IPS-20b (cell line): ENCODE results near the gene IL18BP.

Source experiments
- H3K27ac ChIP-seq: one replicate; pipeline ENCODE4 v1.5.1; 2013; ENCODE audit warnings: low read length
- H3K27me3 ChIP-seq: 2 replicates; pipeline ENCODE4 v1.6.1; 2013; ENCODE audit warnings: mild to moderate bottlenecking, low read length, inconsistent platforms; ENCODE audit not compliant: insufficient read depth
- H3K36me3 ChIP-seq: 2 replicates; pipeline ENCODE4 v1.6.1; 2013; ENCODE audit warnings: low read depth, mild to moderate bottlenecking, inconsistent platforms, low read length, moderate library complexity; ENCODE audit not compliant: insufficient read depth
- H3K4me1 ChIP-seq: 2 replicates; pipeline ENCODE4 v1.6.1; 2013; ENCODE audit warnings: mild to moderate bottlenecking, control low read depth, inconsistent platforms, low read length, moderate library complexity; ENCODE audit not compliant: insufficient read depth
- H3K4me3 ChIP-seq: 2 replicates; pipeline ENCODE4 v1.5.1; 2013; ENCODE audit warnings: mild to moderate bottlenecking, low read length, inconsistent platforms
- H3K9ac ChIP-seq: 2 replicates; pipeline ENCODE4 v1.6.1; 2013; ENCODE audit warnings: low read depth, mild to moderate bottlenecking, inconsistent platforms, low read length, moderate library complexity
- H3K9me3 ChIP-seq: 2 replicates; pipeline ENCODE4 v1.6.1; 2013; ENCODE audit warnings: mild to moderate bottlenecking, low read depth, low read length, inconsistent platforms; ENCODE audit not compliant: insufficient read depth

The IL18BP gene

GRCh38 chr11:71998649-71999310 is at the start of gene IL18BP:
TSS of gene IL18BP (plus strand) at chr11:71998909. CDS start at chr11:71999985, 1,076 bp downstream.
- no peaks in the 10 kb centered on the region for H3K4me1 ChIP-seq

GRCh38 chr11:71949034-71949433 is 49.7 kb upstream of the IL18BP start:
- H3K9ac ChIP-seq, result no peak overlapping the region
- H3K36me3 ChIP-seq, result no peaks in the 10 kb centered on the region; the same call in 1 of the 2 replicates
- H3K4me3 ChIP-seq, result no peak overlapping the region
- H3K27me3 ChIP-seq, result no peaks in the 10 kb centered on the region
- no peaks in the 10 kb centered on the region for H3K9me3 ChIP-seq
- no peak overlapping the region for H3K27ac ChIP-seq
- H3K4me1 ChIP-seq, result no peaks in the 10 kb centered on the region

More at GRCh38 chr11:71998649-71999310, at the start of gene IL18BP:
- no peak within 1 kb of the TSS for H3K27ac ChIP-seq
- H3K36me3 ChIP-seq, result peaks cover 39% of the 10 kb centered on the region
- no peaks in the 10 kb centered on the region for H3K27me3 ChIP-seq
- no peak within 1 kb of the TSS for H3K4me3 ChIP-seq
- no peaks in the 10 kb centered on the region for H3K9me3 ChIP-seq
- no peak within 1 kb of the TSS for H3K9ac ChIP-seq

GRCh38 chr11:71951741-71952310 is 46.9 kb upstream of the IL18BP start:
- Histone ChIP-seq H3K9ac (no peak overlapping the region), H3K9me3 (no peaks in the 10 kb centered on the region), H3K4me3 (no peak overlapping the region), H3K4me1 (no peaks in the 10 kb centered on the region), H3K27me3 (no peaks in the 10 kb centered on the region), H3K27ac (no peak overlapping the region), H3K36me3 (no peaks in the 10 kb centered on the region)

GRCh38 chr11:71955898-71956456 is 42.7 kb upstream of the IL18BP start:
- H3K27ac ChIP-seq, result no peak overlapping the region
- H3K36me3 ChIP-seq, result peaks cover 10% of the 10 kb centered on the region
- no peaks in the 10 kb centered on the region for H3K9me3 ChIP-seq
- H3K4me3 ChIP-seq, result no peak overlapping the region
- no peaks in the 10 kb centered on the region for H3K27me3 ChIP-seq
- no peak overlapping the region for H3K9ac ChIP-seq
- no peaks in the 10 kb centered on the region for H3K4me1 ChIP-seq

GRCh38 chr11:71962428-71963038 is 36.2 kb upstream of the IL18BP start:
- H3K4me1 ChIP-seq, result no peaks in the 10 kb centered on the region
- no peaks in the 10 kb centered on the region for H3K27me3 ChIP-seq
- no peak overlapping the region for H3K27ac ChIP-seq
- H3K36me3 ChIP-seq, result peaks cover 34% of the 10 kb centered on the region
- H3K4me3 ChIP-seq, result no peak overlapping the region
- no peak overlapping the region for H3K9ac ChIP-seq
- no peaks in the 10 kb centered on the region for H3K9me3 ChIP-seq

GRCh38 chr11:71963468-71963867 is 35.2 kb upstream of the IL18BP start:
- no peak overlapping the region for H3K9ac ChIP-seq
- no peaks in the 10 kb centered on the region for H3K4me1 ChIP-seq
- no peaks in the 10 kb centered on the region for H3K27me3 ChIP-seq
- no peaks in the 10 kb centered on the region for H3K9me3 ChIP-seq
- H3K4me3 ChIP-seq, result no peak overlapping the region
- H3K36me3 ChIP-seq, result peaks cover 40% of the 10 kb centered on the region
- no peak overlapping the region for H3K27ac ChIP-seq

- H3K27ac ChIP-seq, result no peak overlapping the region
- no peak overlapping the region for H3K9ac ChIP-seq
- no peaks in the 10 kb centered on the region for H3K27me3 ChIP-seq
- H3K36me3 ChIP-seq, result peaks cover 49% of the 10 kb centered on the region
- no peaks in the 10 kb centered on the region for H3K9me3 ChIP-seq
- no peaks in the 10 kb centered on the region for H3K4me1 ChIP-seq
- H3K4me3 ChIP-seq, result no peak overlapping the region
These were observed 34.1 kb upstream of the IL18BP start for GRCh38 chr11:71964641-71965040.

GRCh38 chr11:71971680-71972079 is 27.0 kb upstream of the IL18BP start:
- Histone ChIP-seq H3K27me3 (no peaks in the 10 kb centered on the region), H3K9me3 (no peaks in the 10 kb centered on the region), H3K4me3 (no peak overlapping the region), H3K27ac (no peak overlapping the region), H3K9ac (no peak overlapping the region), H3K4me1 (no peaks in the 10 kb centered on the region), H3K36me3 (peaks cover 55% of the 10 kb centered on the region)

GRCh38 chr11:71976551-71976950 is 22.2 kb upstream of the IL18BP start:
- Histone ChIP-seq H3K36me3 (peaks cover 45% of the 10 kb centered on the region), H3K9me3 (no peaks in the 10 kb centered on the region), H3K27me3 (no peaks in the 10 kb centered on the region), H3K9ac (no peak overlapping the region), H3K4me1 (no peaks in the 10 kb centered on the region), H3K4me3 (no peak overlapping the region), H3K27ac (no peak overlapping the region)

- Histone ChIP-seq H3K9ac (no peak overlapping the region), H3K36me3 (peaks cover 39% of the 10 kb centered on the region), H3K4me1 (no peaks in the 10 kb centered on the region), H3K27ac (no peak overlapping the region), H3K27me3 (no peaks in the 10 kb centered on the region), H3K9me3 (no peaks in the 10 kb centered on the region), H3K4me3 (no peak overlapping the region)
These were observed 21.6 kb upstream of the IL18BP start for GRCh38 chr11:71977090-71977489.

- Histone ChIP-seq H3K27ac (no peak overlapping the region), H3K9me3 (no peaks in the 10 kb centered on the region), H3K27me3 (no peaks in the 10 kb centered on the region), H3K9ac (no peak overlapping the region), H3K4me1 (no peaks in the 10 kb centered on the region), H3K4me3 (no peak overlapping the region), H3K36me3 (peaks cover 38% of the 10 kb centered on the region)
These were observed 20.8 kb upstream of the IL18BP start for GRCh38 chr11:71977743-71978418.
